HepG2 (cell line): ENCODE results near the gene SS18L1. TPM values are rescaled to one million over a fixed set of nuclear protein-coding genes. Genes with fewer than 3 reads are reported as not detected.

Experiments
- AHR ChIP-seq: IDR thresholded peaks from 2 replicates; pipeline ENCODE4 v1.6.1; 2018; ENCODE audit warnings: missing genetic modification reagents, missing compliant biosample characterization
- ARNT ChIP-seq: fragments of 450-650 bp; IDR thresholded peaks from 2 replicates; pipeline ENCODE4 v1.6.1; 2017
- ATAD3A ChIP-seq: sonication (generic); formaldehyde crosslinking; IDR thresholded peaks from 2 replicates; pipeline ENCODE4 v1.4.0; 2020; ENCODE audit warnings: missing genetic modification reagents
- ATF5 ChIP-seq: sonication (generic); formaldehyde crosslinking; IDR thresholded peaks from 2 replicates; pipeline ENCODE4 v1.4.0; 2020; ENCODE audit warnings: mild to moderate bottlenecking, low read depth, missing genetic modification reagents
- BCL3 ChIP-seq: sonication (generic); formaldehyde crosslinking; IDR thresholded peaks from 2 replicates; pipeline ENCODE4 v1.5.1; 2020; ENCODE audit warnings: mild to moderate bottlenecking, missing genetic modification reagents, moderate library complexity
- CHCHD3 ChIP-seq: sonication (generic); formaldehyde crosslinking; IDR thresholded peaks from 2 replicates; pipeline ENCODE4 v1.8.0; 2022; ENCODE audit warnings: mild to moderate bottlenecking, missing genetic modification reagents, moderate library complexity
- ESRRA ChIP-seq: sonication (generic); formaldehyde crosslinking; IDR thresholded peaks from 2 replicates; pipeline ENCODE4 v1.5.1; 2020; ENCODE audit warnings: mild to moderate bottlenecking, low read depth, missing genetic modification reagents
- FLYWCH1 ChIP-seq: sonication (generic); formaldehyde crosslinking; IDR thresholded peaks from 2 replicates; pipeline ENCODE4 v1.8.1; 2023; ENCODE audit warnings: mild to moderate bottlenecking, missing genetic modification reagents
- FOXP1 ChIP-seq, 2 experiments: fragments of 450-650 bp in 1 of 2; IDR thresholded peaks; 2 replicates each; pipeline ENCODE4 v1.6.1; 2017 to 2018; ENCODE audit warnings: antibody characterized with exemption in 1 of 2
- HOXD1 ChIP-seq: sonication (generic); formaldehyde crosslinking; IDR thresholded peaks from 2 replicates; pipeline ENCODE4 v1.5.0; 2020; ENCODE audit warnings: missing genetic modification reagents
- MAFG ChIP-seq: sonication (generic); formaldehyde crosslinking; IDR thresholded peaks from 2 replicates; pipeline ENCODE4 v1.5.1; 2020; ENCODE audit warnings: mild to moderate bottlenecking, missing genetic modification reagents
- MATR3 ChIP-seq: sonication (generic); formaldehyde crosslinking; IDR thresholded peaks from 2 replicates; pipeline ENCODE4 v1.4.0; 2020; ENCODE audit warnings: missing genetic modification reagents
- NCOA2 ChIP-seq: sonication (generic); formaldehyde crosslinking; IDR thresholded peaks from 2 replicates; pipeline ENCODE4 v1.8.0; 2022; ENCODE audit warnings: inconsistent platforms
- RARA ChIP-seq: IDR thresholded peaks from 2 replicates; pipeline ENCODE4 v1.6.1; 2016; ENCODE audit warnings: missing genetic modification reagents, missing compliant biosample characterization
- SMARCC2 ChIP-seq: fragments of 450-650 bp; IDR thresholded peaks from 2 replicates; pipeline ENCODE4 v1.6.1; 2017; ENCODE audit warnings: antibody characterized with exemption, mild to moderate bottlenecking
- TBX2 ChIP-seq: sonication (generic); formaldehyde crosslinking; IDR thresholded peaks from 2 replicates; pipeline ENCODE4 v1.5.0; 2020; ENCODE audit warnings: missing genetic modification reagents, mild to moderate bottlenecking, borderline replicate concordance
- WIZ ChIP-seq: sonication (generic); formaldehyde crosslinking; IDR thresholded peaks from 2 replicates; pipeline ENCODE4 v1.5.1; 2020; ENCODE audit warnings: mild to moderate bottlenecking, missing genetic modification reagents
- ZNF256 ChIP-seq: sonication (generic); formaldehyde crosslinking; conservative IDR thresholded peaks from 2 replicates; pipeline ENCODE4 v1.4.0; 2020; ENCODE audit warnings: missing genetic modification reagents
- ZNF296 ChIP-seq: sonication (generic); formaldehyde crosslinking; conservative IDR thresholded peaks from 2 replicates; pipeline ENCODE4 v1.5.0; 2020; ENCODE audit warnings: mild to moderate bottlenecking, missing genetic modification reagents
- ZNF326 ChIP-seq: sonication (generic); formaldehyde crosslinking; IDR thresholded peaks from 2 replicates; pipeline ENCODE4 v1.4.0; 2020; ENCODE audit warnings: missing genetic modification reagents, borderline replicate concordance
- ZNF547 ChIP-seq: sonication (generic); formaldehyde crosslinking; IDR thresholded peaks from 2 replicates; pipeline ENCODE4 v1.5.1; 2020; ENCODE audit warnings: mild to moderate bottlenecking, missing genetic modification reagents
- ZNF746 ChIP-seq: sonication (generic); formaldehyde crosslinking; IDR thresholded peaks from 2 replicates; pipeline ENCODE4 v1.8.0; 2022; ENCODE audit warnings: mild to moderate bottlenecking, missing genetic modification reagents
- ZNF773 ChIP-seq: sonication (generic); formaldehyde crosslinking; IDR thresholded peaks from 2 replicates; pipeline ENCODE4 v1.4.0; 2020; ENCODE audit warnings: missing genetic modification reagents, borderline replicate concordance
- ZNF777 ChIP-seq: sonication (generic); formaldehyde crosslinking; IDR thresholded peaks from 2 replicates; pipeline ENCODE4 v1.4.0; 2020; ENCODE audit warnings: missing genetic modification reagents
- ZNF788 ChIP-seq: sonication (generic); formaldehyde crosslinking; IDR thresholded peaks from 2 replicates; pipeline ENCODE4 v1.5.0; 2020; ENCODE audit warnings: mild to moderate bottlenecking, missing genetic modification reagents, borderline replicate concordance
- polyA plus RNA-seq, 8 experiments: library from polyadenylated mRNA; depleted of rRNA in 3 of 8; stranded (reverse) in 7 of 8; unstranded in 1 of 8; fragments of >200 nt; fragmentation: Illumina TruSeq in 4 of 8; extraction: Trizol in 4 of 8; gene quantifications; 2 replicates each; pipeline versions ENCODE4 v1.2.1 to v1.2.3, GENCODE V29; 2011 to 2016; ENCODE audit warnings: low read depth in 4 of 8, missing spikeins in 1 of 8, mixed read lengths in 1 of 8; ENCODE audit not compliant: insufficient read depth in 1 of 8
- total RNA-seq, 5 experiments: library from RNA; depleted of rRNA; stranded (reverse); fragments of >200 nt; fragmentation: Illumina TruSeq; extraction: Trizol; gene quantifications; 2 replicates each; pipeline ENCODE4 v1.2.3, GENCODE V29; 2016; ENCODE audit warnings: low read depth in 1 of 5
- TF ChIP-seq, protein P1 (sequence below): sonication (generic); formaldehyde crosslinking; IDR thresholded peaks from 2 replicates; pipeline ENCODE4 v1.5.1; 2020; ENCODE audit warnings: missing genetic modification reagents, mild to moderate bottlenecking, borderline replicate concordance
- TF ChIP-seq, protein P2 (sequence below): sonication (generic); formaldehyde crosslinking; IDR thresholded peaks from 2 replicates; pipeline ENCODE4 v1.5.1; 2020; ENCODE audit warnings: missing genetic modification reagents, mild to moderate bottlenecking, borderline replicate concordance

SS18L1 gene
- total and polyA plus RNA-seq, 2 of the 13 experiments (the other 11 are each of a cell fraction or from before 2014, with no cell fraction given) = 17.8 to 27.6 TPM

- TF ChIP-seq ATF5 (CRISPR knock-in tag) (peak; percentile 73; the same call in 1 of the 2 replicates), MAFG (no peak), FLYWCH1 (CRISPR knock-in tag) (no peak), ARNT (no peak), WIZ (no peak), ZNF256 (CRISPR knock-in tag) (0 out of 2 replicates have a peak, but pooled peaks have one; percentile 4), CHCHD3 (CRISPR knock-in tag) (no peak), ZNF547 (peak; percentile 78; the same call in 1 of the 2 replicates), ZNF746 (CRISPR knock-in tag) (0 out of 2 replicates have a peak, but pooled peaks have one; percentile 54), FOXP1 (IDR thresholded peaks at IDR 0.05) (no peak), FOXP1 (CRISPR knock-in tag; IDR thresholded peaks at IDR 0.05) (no peak), ZNF777 (CRISPR knock-in tag) (peak; percentile 91), SMARCC2 (no peak), RARA (CRISPR knock-in tag) (no peak), HOXD1 (CRISPR knock-in tag) (0 out of 2 replicates have a peak, but pooled peaks have one; percentile 66), ATAD3A (0 out of 2 replicates have a peak, but pooled peaks have one; percentile 78), MATR3 (CRISPR knock-in tag) (no peak), BCL3 (CRISPR knock-in tag) (peak; percentile 89), AHR (CRISPR knock-in tag) (peak; percentile 92; the same call in 1 of the 2 replicates), TBX2 (CRISPR knock-in tag) (peak; percentile 76), ESRRA (CRISPR knock-in tag) (no peak; the same call in 1 of the 2 replicates), ZNF773 (CRISPR knock-in tag) (peak; percentile 87; the same call in 1 of the 2 replicates), ZNF788 (CRISPR knock-in tag) (peak; percentile 46), NCOA2 (CRISPR knock-in tag) (no peak; the same call in 1 of the 2 replicates), ZNF326 (CRISPR knock-in tag) (no peak), ZNF296 (CRISPR knock-in tag) (0 out of 2 replicates have a peak, but pooled peaks have one; percentile 50)
- TF ChIP-seq, protein P1, sequence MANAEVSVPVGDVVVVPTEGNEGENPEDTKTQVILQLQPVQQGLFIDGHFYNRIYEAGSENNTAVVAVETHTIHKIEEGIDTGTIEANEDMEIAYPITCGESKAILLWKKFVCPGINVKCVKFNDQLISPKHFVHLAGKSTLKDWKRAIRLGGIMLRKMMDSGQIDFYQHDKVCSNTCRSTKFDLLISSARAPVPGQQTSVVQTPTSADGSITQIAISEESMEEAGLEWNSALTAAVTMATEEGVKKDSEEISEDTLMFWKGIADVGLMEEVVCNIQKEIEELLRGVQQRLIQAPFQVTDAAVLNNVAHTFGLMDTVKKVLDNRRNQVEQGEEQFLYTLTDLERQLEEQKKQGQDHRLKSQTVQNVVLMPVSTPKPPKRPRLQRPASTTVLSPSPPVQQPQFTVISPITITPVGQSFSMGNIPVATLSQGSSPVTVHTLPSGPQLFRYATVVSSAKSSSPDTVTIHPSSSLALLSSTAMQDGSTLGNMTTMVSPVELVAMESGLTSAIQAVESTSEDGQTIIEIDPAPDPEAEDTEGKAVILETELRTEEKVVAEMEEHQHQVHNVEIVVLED (CRISPR knock-in tag) = peak; percentile 97
- TF ChIP-seq, protein P2, sequence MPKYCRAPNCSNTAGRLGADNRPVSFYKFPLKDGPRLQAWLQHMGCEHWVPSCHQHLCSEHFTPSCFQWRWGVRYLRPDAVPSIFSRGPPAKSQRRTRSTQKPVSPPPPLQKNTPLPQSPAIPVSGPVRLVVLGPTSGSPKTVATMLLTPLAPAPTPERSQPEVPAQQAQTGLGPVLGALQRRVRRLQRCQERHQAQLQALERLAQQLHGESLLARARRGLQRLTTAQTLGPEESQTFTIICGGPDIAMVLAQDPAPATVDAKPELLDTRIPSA (CRISPR knock-in tag) = peak; percentile 26; the same call in 1 of the 2 replicates
Observed at GRCh38 chr20:62143081-62143956, at the start of gene SS18L1, which contains the start of gene PSMA7 (continued).
